ENCODE measurements around the gene DGCR2.

GRCh38 chr22:19082101-19082500 lies 40.1 kb downstream of the DGCR2 start:
- TF ChIP-seq CTCF (conservative IDR thresholded peaks at IDR 0.05; ENCODE audit: low read depth, low read length) (no peak), EZH2 (IDR thresholded peaks at IDR 0.05; ENCODE audit: borderline replicate concordance, low read depth, low read length, poor library complexity, severe bottlenecking) (no peak)
